ENCODE data around the gene ACTR5.

ACTR5 gene

GRCh38 chr20:38748097-38748860, at the start of gene ACTR5:
Gene ACTR5, plus strand, starts transcription at chr20:38748460. Its CDS starts 19 bp downstream, at chr20:38748479.
- peak; percentile 73 for DNase-seq

- DNase-seq: no peak
Observed at GRCh38 chr20:38698541-38698940, 49.7 kb upstream of the ACTR5 start.

GRCh38 chr20:38700141-38700540, 48.1 kb upstream of the ACTR5 start:
- DNase-seq: no peak

- no peak for DNase-seq
Observed at GRCh38 chr20:38700926-38701325, 47.3 kb upstream of the ACTR5 start.

GRCh38 chr20:38703526-38703925, 44.7 kb upstream of the ACTR5 start:
- DNase-seq: no peak

GRCh38 chr20:38704136-38704535, 44.1 kb upstream of the ACTR5 start:
- DNase-seq: no peak

- DNase-seq: peak; percentile 49
Observed at GRCh38 chr20:38706509-38706908, 41.8 kb upstream of the ACTR5 start.

- DNase-seq: no peak
Observed at GRCh38 chr20:38714308-38714707, 34.0 kb upstream of the ACTR5 start.

- peak; percentile 13 for DNase-seq
Observed at GRCh38 chr20:38715646-38716045, 32.6 kb upstream of the ACTR5 start.

GRCh38 chr20:38722683-38723016, 25.6 kb upstream of the ACTR5 start:
- DNase-seq: peak; percentile 19

GRCh38 chr20:38723017-38723847, 25.0 kb upstream of the ACTR5 start:
- DNase-seq: peak; percentile 19

GRCh38 chr20:38723848-38724625, 24.2 kb upstream of the ACTR5 start, which contains the start of gene SLC32A1:
Gene SLC32A1, plus strand, starts transcription at chr20:38724486. Its CDS starts 239 bp downstream, at chr20:38724725.
- DNase-seq: peak; percentile 25

GRCh38 chr20:38724626-38725147, 23.6 kb upstream of the ACTR5 start:
- no peak for DNase-seq

- DNase-seq: no peak
Observed at GRCh38 chr20:38725148-38725901, 22.9 kb upstream of the ACTR5 start.

- no peak for DNase-seq
Observed at GRCh38 chr20:38725931-38726803, 22.1 kb upstream of the ACTR5 start.

- no peak for DNase-seq
Observed at GRCh38 chr20:38726804-38727606, 21.3 kb upstream of the ACTR5 start.

GRCh38 chr20:38727607-38728190, 20.6 kb upstream of the ACTR5 start:
- no peak for DNase-seq

GRCh38 chr20:38728191-38728781, 20.0 kb upstream of the ACTR5 start:
- no peak for DNase-seq

- DNase-seq: peak; percentile 32
Observed at GRCh38 chr20:38728911-38729642, 19.2 kb upstream of the ACTR5 start.

All from DMS79 treated with DMSO at 0.1 percent for 48 hours (cell line).